ENCODE measurements around the gene IL1A.
"Not testable (repeated sequence)": the region's sequence is repeated elsewhere in the genome, so short reads cannot be mapped to it uniquely, and the experiment has no call there.

Gene IL1A

GRCh38 chr2:112784199-112785189 is at the start of gene IL1A:
IL1A (minus strand) TSS chr2:112784493; CDS start chr2:112783770, 723 bp downstream.
- TF ChIP-seq CTCF (IDR thresholded peaks at IDR 0.05; ENCODE audit: insufficient read depth, low read length, poor library complexity, severe bottlenecking): no peak
- peak within 1 kb of the TSS; percentile 60 for H3K4me3 ChIP-seq (replicated peaks; ENCODE audit: low read depth, low read length)
- no peak for DNase-seq (ENCODE audit: extremely low read depth, insufficient read length)
- H3K27me3 ChIP-seq (replicated peaks; ENCODE audit: control insufficient read depth, insufficient read depth, low read length): no peaks in the 10 kb centered on the region
- H3K36me3 ChIP-seq (ENCODE audit: control insufficient read depth, insufficient read depth, low read length): no peaks in the 10 kb centered on the region

DNA sequence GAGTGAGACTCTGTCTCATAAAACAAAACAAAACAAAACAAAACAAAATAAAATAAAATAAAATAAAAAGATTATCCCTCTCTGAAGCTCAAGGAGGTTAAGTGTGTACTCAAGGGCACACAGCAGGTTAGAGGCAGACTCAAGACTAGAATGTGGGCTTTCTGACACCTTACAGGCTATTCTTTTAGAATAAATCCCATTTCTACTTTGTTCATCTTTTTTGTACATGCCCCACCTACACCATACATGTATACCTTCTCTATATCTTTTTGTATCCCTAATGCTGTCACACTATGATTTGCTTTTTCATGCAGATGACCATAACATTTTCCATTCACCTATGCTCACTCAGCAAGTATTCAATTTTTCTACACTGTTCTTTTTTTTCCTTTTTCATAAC is 49.7 kb upstream of the IL1A start:
- H3K36me3 ChIP-seq (ENCODE audit: control insufficient read depth, insufficient read depth, low read length): no peaks in the 10 kb centered on the region
- no peaks in the 10 kb centered on the region for H3K27me3 ChIP-seq (replicated peaks; ENCODE audit: control insufficient read depth, insufficient read depth, low read length)
- no peak for TF ChIP-seq CTCF (IDR thresholded peaks at IDR 0.05; ENCODE audit: insufficient read depth, low read length, poor library complexity, severe bottlenecking)
- DNase-seq (ENCODE audit: extremely low read depth, insufficient read length): no peak
- no peak overlapping the region for H3K4me3 ChIP-seq (replicated peaks; ENCODE audit: low read depth, low read length)

DNA sequence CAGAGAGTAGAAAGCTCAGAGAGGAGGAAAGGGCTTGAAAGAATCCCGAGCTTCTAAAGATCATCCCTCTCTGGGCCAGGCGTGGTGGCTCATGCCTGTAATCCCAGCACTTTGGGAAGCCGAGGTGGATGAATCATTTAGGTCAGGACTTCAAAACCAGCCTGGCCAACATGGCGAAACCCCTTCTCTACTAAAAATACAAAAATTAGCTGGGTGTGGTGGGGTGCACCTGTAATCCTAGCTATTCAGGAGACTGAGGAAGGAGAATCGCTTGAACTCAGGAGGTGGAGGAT is 49.3 kb upstream of the IL1A start:
- H3K4me3 ChIP-seq (replicated peaks; ENCODE audit: low read depth, low read length); H3K27me3 ChIP-seq (replicated peaks; ENCODE audit: control insufficient read depth, insufficient read depth, low read length); DNase-seq (ENCODE audit: extremely low read depth, insufficient read length); H3K36me3 ChIP-seq (ENCODE audit: control insufficient read depth, insufficient read depth, low read length): not testable (repeated sequence)

DNA sequence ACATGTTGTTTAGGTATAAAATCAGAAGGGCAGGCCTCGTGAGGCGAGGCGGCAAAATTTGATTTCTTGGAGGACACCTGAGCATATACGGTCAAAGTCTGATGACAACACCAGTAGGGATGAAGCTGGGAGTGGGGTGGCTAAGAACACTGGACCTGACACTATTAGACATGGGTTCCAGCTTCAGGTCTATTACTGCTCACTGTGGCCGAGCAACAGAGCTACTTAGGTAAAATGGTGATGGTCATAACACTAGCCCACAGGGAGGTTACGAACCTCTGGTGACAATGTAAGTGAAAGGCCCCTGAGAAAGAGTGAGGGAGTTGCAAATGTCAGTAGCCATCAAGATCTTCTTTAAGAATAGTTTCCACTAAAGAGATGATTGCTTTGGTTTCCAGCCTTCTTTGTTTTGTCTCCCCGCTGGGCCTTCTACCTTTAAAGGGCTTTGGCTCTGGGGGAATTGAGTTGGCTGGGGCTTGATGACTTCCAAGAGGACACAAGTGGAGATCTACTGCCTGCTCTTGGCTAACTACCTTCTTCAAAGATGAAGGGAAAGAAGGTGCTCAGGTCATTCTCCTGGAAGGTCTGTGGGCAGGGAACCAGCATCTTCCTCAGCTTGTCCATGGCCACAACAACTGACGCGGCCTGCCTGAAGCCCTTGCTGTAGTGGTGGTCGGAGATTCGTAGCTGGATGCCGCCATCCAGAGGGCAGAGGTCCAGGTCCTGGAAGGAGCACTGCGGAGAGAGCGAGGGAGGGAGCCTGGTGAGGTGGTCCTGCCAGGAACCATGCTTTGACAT is 48.7 kb upstream of the IL1A start:
- H3K27me3 ChIP-seq (replicated peaks; ENCODE audit: control insufficient read depth, insufficient read depth, low read length): no peaks in the 10 kb centered on the region
- no peak for DNase-seq (ENCODE audit: extremely low read depth, insufficient read length)
- no peaks in the 10 kb centered on the region for H3K36me3 ChIP-seq (ENCODE audit: control insufficient read depth, insufficient read depth, low read length)
- H3K4me3 ChIP-seq (replicated peaks; ENCODE audit: low read depth, low read length): no peak overlapping the region
- no peak for TF ChIP-seq CTCF (IDR thresholded peaks at IDR 0.05; ENCODE audit: insufficient read depth, low read length, poor library complexity, severe bottlenecking)

- no peak overlapping the region for H3K4me3 ChIP-seq (replicated peaks; ENCODE audit: low read depth, low read length)
- no peaks in the 10 kb centered on the region for H3K27me3 ChIP-seq (replicated peaks; ENCODE audit: control insufficient read depth, insufficient read depth, low read length)
- TF ChIP-seq CTCF (IDR thresholded peaks at IDR 0.05; ENCODE audit: insufficient read depth, low read length, poor library complexity, severe bottlenecking): no peak
- no peaks in the 10 kb centered on the region for H3K36me3 ChIP-seq (ENCODE audit: control insufficient read depth, insufficient read depth, low read length)
- DNase-seq (ENCODE audit: extremely low read depth, insufficient read length): no peak
Measured at GRCh38 chr2:112831946-112832840, 47.9 kb upstream of the IL1A start.

Measured in GM06990 (cell line).